HG03558 (cell line): ENCODE results near the gene PDE8A.

Source experiments
- ATAC-seq: cut with Tn5 transposase; IDR thresholded peaks from one replicate; pipeline ENCODE4 v1.9.1; 2021; ENCODE audit warnings: moderate number of reproducible peaks; ENCODE audit not compliant: unreplicated experiment; ENCODE audit errors: extremely low read depth

PDE8A gene

DNA sequence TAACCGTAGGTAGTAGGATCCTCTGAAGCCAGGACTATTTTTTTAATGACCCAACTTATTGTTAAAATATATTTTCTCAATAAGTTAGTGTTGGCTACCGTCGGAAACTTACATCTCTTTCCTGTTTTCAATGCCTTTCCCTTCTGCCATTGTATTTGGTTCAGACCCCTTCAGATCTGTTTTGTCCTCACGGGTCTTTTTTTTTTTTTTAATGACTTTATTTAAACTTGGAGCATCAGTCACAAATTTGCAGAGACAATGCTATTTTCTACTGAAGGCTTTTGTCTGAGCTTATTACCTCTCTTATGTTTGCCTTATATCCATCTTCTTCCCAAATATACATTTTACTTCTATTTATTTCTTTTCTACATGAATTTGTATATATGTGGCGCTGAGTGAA is 47.6 kb downstream of the PDE8A start:
- ATAC-seq = no peak

GRCh38 chr15:85030301-85030929 is 48.8 kb downstream of the PDE8A start:
- ATAC-seq = no peak

GRCh38 chr15:85031086-85031943 is 49.7 kb downstream of the PDE8A start:
- ATAC-seq = no peak

- no peak for ATAC-seq
These were observed 50.4 kb downstream of the PDE8A start for GRCh38 chr15:85031944-85032558.

- ATAC-seq = no peak
These were observed 51.5 kb downstream of the PDE8A start for GRCh38 chr15:85033148-85033547.

- ATAC-seq = no peak
These were observed 52.6 kb downstream of the PDE8A start for GRCh38 chr15:85034276-85034675.

- ATAC-seq = no peak
These were observed 54.3 kb downstream of the PDE8A start for GRCh38 chr15:85035980-85036379.

- no peak for ATAC-seq
These were observed 55.1 kb downstream of the PDE8A start for GRCh38 chr15:85036716-85037115.

DNA sequence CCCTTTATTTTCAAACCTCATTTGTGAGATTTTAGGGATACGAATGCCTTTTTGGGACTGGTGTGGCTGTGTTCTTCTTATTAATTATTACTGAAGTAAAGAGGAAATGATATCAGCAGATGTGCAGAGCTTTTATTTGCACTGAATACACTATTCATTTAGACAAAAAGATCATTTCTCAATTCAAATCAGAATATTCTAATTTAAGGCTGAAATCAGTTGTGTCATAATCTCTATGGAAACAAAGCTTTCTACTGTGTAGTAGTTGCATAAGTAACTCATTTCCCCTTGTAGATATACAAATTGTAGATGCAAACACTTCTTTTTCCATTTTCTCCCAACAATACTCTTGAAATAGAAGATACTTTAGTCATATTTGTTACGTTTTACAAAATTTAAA is 56.0 kb downstream of the PDE8A start:
- no peak for ATAC-seq

DNA sequence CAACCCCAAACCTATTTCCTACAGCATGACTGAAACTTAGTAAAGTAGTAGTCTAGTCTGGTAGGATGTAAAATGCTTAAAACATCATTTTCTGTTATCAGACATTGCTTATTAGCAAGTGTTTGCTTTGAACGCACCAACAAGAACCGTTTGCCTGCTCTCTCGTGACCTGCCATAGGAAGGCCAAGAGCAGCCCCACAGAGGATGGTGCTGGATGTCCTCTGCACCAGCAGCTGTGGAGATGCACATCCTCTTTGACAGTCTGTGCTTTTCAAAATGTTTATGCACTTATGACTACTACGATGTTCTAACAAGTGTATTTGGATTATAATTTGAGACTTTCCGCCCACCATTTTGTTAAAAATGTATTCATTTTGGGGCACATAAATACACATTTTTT is 59.6 kb downstream of the PDE8A start:
- ATAC-seq = no peak

DNA sequence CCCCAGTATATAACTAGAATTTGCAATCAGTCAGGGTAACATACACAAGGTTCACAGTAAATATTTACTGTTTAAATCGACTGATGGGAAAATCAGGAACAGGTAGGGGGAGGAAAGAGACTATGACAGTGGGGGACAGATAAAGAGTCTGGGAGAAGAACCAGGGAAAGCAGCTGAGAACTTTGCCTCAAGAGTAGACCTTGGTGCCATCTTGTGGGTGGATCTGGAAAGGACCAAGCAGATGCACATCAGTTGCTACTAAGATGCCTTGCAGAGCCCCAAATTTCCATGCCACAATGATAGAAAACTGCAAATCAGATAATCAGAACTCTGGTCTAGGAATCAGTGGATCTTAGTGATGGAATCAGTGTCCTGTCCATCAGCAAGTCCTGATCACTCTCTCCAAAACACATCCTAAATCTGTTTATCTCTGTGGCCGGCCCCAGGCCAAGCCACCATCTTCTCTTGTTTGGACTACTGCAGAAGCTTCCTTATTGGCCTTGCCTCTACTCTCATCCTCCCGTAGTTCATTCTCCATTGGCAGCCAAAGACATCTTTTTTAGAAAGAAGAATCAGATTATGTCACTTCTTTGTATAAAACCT is 62.7 kb downstream of the PDE8A start:
- ATAC-seq = no peak

GRCh38 chr15:85044894-85045293 is 63.2 kb downstream of the PDE8A start:
- no peak for ATAC-seq

- ATAC-seq = no peak
These were observed 64.0 kb downstream of the PDE8A start for GRCh38 chr15:85045615-85046014.

- ATAC-seq = no peak
These were observed 65.8 kb downstream of the PDE8A start for GRCh38 chr15:85047271-85047948.

DNA sequence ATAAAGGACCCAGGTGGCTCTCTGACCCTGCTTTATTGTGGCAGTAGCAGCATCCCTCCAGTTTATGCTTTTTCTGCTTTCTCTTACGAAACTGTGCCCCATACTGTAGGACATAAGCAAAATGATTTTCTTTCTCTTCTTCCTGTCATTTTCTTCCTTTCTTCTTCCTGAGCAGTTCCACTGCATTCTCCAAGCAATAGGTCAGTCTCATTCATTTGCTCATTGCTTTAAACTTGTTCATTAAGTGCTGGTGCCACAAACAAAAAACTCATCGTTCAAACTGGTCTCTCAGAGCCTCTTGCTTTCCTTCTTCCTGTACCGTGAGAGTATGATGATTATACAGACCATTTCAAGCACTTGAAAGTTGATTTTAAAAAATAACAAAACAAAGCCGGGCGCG is 66.8 kb downstream of the PDE8A start:
- ATAC-seq = no peak

DNA sequence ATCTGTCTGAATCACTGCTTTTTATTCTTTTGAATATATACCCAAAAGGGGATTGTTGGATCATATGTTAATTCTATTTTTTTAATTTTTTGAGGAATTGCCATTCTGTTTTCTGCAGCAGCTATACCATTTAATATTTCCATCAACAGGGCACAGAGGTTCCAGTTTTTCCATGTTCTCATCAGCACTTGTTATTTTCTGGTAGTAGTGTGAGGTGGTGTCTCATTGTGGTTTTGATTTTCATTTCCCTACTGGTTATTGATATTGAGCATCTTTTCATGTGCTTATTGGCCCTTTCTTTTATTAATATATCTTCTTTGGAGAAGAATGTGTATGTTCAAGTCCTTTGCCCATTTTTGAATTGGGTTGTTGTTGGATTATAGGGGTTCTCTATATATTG is 68.1 kb downstream of the PDE8A start:
- ATAC-seq = no peak

DNA sequence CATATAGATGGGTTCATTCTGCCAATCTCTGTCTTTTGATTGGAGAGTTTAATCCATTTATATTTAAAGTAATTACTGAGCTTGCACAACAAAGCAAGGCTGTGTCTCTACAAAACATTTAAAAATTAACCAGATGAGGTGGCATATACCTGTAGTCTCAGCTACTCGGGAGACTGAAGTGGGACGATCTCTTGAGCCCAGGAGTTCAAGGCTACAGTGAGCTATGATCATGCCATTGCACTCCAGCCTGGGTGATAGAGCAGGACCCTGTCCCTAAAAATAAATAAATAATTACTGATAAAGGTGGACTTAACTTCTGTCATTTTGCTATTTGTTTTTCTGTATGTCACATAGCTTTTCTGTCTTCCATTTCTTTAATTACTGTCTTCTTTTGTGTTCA is 78.1 kb downstream of the PDE8A start:
- no peak for ATAC-seq

- no peak for ATAC-seq
These were observed 80.9 kb downstream of the PDE8A start for GRCh38 chr15:85062560-85062959.

DNA sequence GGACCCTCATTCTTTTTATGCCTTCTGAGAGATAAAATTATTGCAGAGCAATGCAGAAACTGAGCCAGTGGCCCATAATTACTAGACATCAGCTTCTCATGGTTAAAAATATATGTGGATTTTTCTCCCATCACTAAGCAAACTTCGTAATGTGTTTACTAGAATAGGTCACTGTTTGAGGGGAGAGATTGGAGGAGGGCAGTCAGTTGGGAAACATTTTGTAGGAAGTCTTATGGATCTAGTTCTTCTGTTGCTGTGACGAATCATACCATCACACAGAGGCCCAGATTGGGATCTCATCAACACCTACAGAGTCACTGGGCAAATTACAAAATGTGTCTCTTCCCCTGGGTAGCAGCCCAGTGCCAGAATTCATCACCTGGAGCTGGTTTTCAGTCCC is 81.4 kb downstream of the PDE8A start:
- ATAC-seq = no peak

GRCh38 chr15:85063522-85064079 is 81.9 kb downstream of the PDE8A start:
- no peak for ATAC-seq
